Activated CD8-positive, alpha-beta memory T cell treated with anti-CD3 and anti-CD28 coated beads for 24 hours (primary cell): ENCODE data around the gene MTR.
"Not testable (repeated sequence)": the region's sequence is repeated elsewhere in the genome, so short reads cannot be mapped to it uniquely, and the experiment has no call there.

Experiments
- DNase-seq: peaks from one replicate; pipeline ENCODE4 v3.0.0-alpha.2; 2020

MTR gene

GRCh38 chr1:236868625-236869467 is 73.8 kb downstream of the MTR start:
- DNase-seq: peak; percentile 64

GRCh38 chr1:236869911-236870310 is 74.8 kb downstream of the MTR start:
- DNase-seq: no peak

- no peak for DNase-seq
These were observed 75.6 kb downstream of the MTR start for GRCh38 chr1:236870721-236871120.

GRCh38 chr1:236872075-236872666 is 77.1 kb downstream of the MTR start:
- no peak for DNase-seq

GRCh38 chr1:236875975-236876374 is 80.9 kb downstream of the MTR start:
- DNase-seq: no peak

GRCh38 chr1:236877661-236878060 is 82.6 kb downstream of the MTR start:
- no peak for DNase-seq

- no peak for DNase-seq
These were observed 85.1 kb downstream of the MTR start for GRCh38 chr1:236880209-236880608.

GRCh38 chr1:236882678-236883077 is 87.6 kb downstream of the MTR start:
- no peak for DNase-seq

GRCh38 chr1:236886199-236886598 is 91.1 kb downstream of the MTR start:
- DNase-seq: no peak

- DNase-seq: no peak
These were observed 92.0 kb downstream of the MTR start for GRCh38 chr1:236887081-236887480.

- no peak for DNase-seq
These were observed 93.0 kb downstream of the MTR start for GRCh38 chr1:236888126-236888525.

- no peak for DNase-seq
These were observed 93.8 kb downstream of the MTR start for GRCh38 chr1:236888903-236889302.

GRCh38 chr1:236890152-236891056 is 95.3 kb downstream of the MTR start:
- DNase-seq: no peak

- DNase-seq: no peak
These were observed 98.8 kb downstream of the MTR start for GRCh38 chr1:236893626-236894545.

GRCh38 chr1:236895665-236896387 is 100.7 kb downstream of the MTR start:
- DNase-seq: no peak

GRCh38 chr1:236896716-236897115 is 101.6 kb downstream of the MTR start:
- no peak for DNase-seq

- no peak for DNase-seq
These were observed 110.0 kb downstream of the MTR start for GRCh38 chr1:236904892-236905741.

GRCh38 chr1:236907205-236907604 is 112.1 kb downstream of the MTR start:
- DNase-seq: no peak

GRCh38 chr1:236908669-236909068 is 113.6 kb downstream of the MTR start:
- no peak for DNase-seq

GRCh38 chr1:236911047-236911446 is 116.0 kb downstream of the MTR start:
- not testable (repeated sequence) for DNase-seq
